HepG2 (cell line): ENCODE results near the gene CLMP. TPM values are rescaled to one million over a fixed set of nuclear protein-coding genes. Genes with fewer than 3 reads are reported as not detected.

Experiments
- GTF3A ChIP-seq: sonication (generic); formaldehyde crosslinking; conservative IDR thresholded peaks from 2 replicates; pipeline ENCODE4 v1.4.0; 2020; ENCODE audit warnings: mild to moderate bottlenecking, missing genetic modification reagents
- MATR3 ChIP-seq: sonication (generic); formaldehyde crosslinking; IDR thresholded peaks from 2 replicates; pipeline ENCODE4 v1.4.0; 2020; ENCODE audit warnings: missing genetic modification reagents
- SRSF9 ChIP-seq: fragments of 200-400 bp; formaldehyde crosslinking; IDR thresholded peaks from 2 replicates; pipeline ENCODE4 v1.6.1; 2018; ENCODE audit warnings: borderline replicate concordance, mild to moderate bottlenecking, low read depth, low read length; ENCODE audit not compliant: insufficient read depth, poor library complexity, severe bottlenecking
- polyA plus RNA-seq, 8 experiments: library from polyadenylated mRNA; depleted of rRNA in 3 of 8; stranded (reverse) in 7 of 8; unstranded in 1 of 8; fragments of >200 nt; fragmentation: Illumina TruSeq in 4 of 8; extraction: Trizol in 4 of 8; gene quantifications; 2 replicates each; pipeline versions ENCODE4 v1.2.1 to v1.2.3, GENCODE V29; 2011 to 2016; ENCODE audit warnings: low read depth in 4 of 8, missing spikeins in 1 of 8, mixed read lengths in 1 of 8; ENCODE audit not compliant: insufficient read depth in 1 of 8
- total RNA-seq, 5 experiments: library from RNA; depleted of rRNA; stranded (reverse); fragments of >200 nt; fragmentation: Illumina TruSeq; extraction: Trizol; gene quantifications; 2 replicates each; pipeline ENCODE4 v1.2.3, GENCODE V29; 2016; ENCODE audit warnings: low read depth in 1 of 5
- TF ChIP-seq, protein P1 (sequence below): sonication (generic); formaldehyde crosslinking; IDR thresholded peaks from 2 replicates; pipeline ENCODE4 v1.5.1; 2020; ENCODE audit warnings: mild to moderate bottlenecking, missing genetic modification reagents, borderline replicate concordance
- TF ChIP-seq, protein P2 (sequence below): sonication (generic); formaldehyde crosslinking; IDR thresholded peaks from 2 replicates; pipeline ENCODE4 v1.8.1; 2023; ENCODE audit warnings: mild to moderate bottlenecking, missing genetic modification reagents, borderline replicate concordance
- TF ChIP-seq, protein P3 (sequence below): sonication (generic); formaldehyde crosslinking; IDR thresholded peaks from 2 replicates; pipeline ENCODE4 v1.4.0; 2020; ENCODE audit warnings: mild to moderate bottlenecking, missing genetic modification reagents

Gene CLMP
- total and polyA plus RNA-seq, 2 of the 13 experiments (the other 11 are each of a cell fraction or from before 2014, with no cell fraction given): not detected

DNA sequence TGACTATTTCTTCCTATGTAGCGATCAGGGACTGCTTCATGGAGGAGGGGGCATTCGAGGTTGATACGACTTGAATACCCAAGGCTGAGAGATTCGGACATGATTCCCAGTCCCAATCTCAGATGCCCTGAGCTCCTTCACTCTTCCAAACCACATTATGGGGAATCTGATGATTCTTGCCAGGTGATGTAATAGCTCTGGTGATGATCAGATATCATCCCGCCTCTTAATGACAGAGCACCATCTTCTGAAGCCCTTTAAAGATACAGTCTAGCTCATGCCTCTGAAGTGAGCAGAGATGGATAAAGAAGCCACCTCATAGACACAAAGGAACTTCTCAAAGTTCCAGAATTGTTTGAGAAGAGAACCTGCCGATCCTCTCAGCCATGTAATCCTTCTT is 8.9 kb upstream of the CLMP start (continued):
- TF ChIP-seq, protein P1, sequence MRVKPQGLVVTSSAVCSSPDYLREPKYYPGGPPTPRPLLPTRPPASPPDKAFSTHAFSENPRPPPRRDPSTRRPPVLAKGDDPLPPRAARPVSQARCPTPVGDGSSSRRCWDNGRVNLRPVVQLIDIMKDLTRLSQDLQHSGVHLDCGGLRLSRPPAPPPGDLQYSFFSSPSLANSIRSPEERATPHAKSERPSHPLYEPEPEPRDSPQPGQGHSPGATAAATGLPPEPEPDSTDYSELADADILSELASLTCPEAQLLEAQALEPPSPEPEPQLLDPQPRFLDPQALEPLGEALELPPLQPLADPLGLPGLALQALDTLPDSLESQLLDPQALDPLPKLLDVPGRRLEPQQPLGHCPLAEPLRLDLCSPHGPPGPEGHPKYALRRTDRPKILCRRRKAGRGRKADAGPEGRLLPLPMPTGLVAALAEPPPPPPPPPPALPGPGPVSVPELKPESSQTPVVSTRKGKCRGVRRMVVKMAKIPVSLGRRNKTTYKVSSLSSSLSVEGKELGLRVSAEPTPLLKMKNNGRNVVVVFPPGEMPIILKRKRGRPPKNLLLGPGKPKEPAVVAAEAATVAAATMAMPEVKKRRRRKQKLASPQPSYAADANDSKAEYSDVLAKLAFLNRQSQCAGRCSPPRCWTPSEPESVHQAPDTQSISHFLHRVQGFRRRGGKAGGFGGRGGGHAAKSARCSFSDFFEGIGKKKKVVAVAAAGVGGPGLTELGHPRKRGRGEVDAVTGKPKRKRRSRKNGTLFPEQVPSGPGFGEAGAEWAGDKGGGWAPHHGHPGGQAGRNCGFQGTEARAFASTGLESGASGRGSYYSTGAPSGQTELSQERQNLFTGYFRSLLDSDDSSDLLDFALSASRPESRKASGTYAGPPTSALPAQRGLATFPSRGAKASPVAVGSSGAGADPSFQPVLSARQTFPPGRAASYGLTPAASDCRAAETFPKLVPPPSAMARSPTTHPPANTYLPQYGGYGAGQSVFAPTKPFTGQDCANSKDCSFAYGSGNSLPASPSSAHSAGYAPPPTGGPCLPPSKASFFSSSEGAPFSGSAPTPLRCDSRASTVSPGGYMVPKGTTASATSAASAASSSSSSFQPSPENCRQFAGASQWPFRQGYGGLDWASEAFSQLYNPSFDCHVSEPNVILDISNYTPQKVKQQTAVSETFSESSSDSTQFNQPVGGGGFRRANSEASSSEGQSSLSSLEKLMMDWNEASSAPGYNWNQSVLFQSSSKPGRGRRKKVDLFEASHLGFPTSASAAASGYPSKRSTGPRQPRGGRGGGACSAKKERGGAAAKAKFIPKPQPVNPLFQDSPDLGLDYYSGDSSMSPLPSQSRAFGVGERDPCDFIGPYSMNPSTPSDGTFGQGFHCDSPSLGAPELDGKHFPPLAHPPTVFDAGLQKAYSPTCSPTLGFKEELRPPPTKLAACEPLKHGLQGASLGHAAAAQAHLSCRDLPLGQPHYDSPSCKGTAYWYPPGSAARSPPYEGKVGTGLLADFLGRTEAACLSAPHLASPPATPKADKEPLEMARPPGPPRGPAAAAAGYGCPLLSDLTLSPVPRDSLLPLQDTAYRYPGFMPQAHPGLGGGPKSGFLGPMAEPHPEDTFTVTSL (CRISPR knock-in tag): no peak
- TF ChIP-seq, protein P2, sequence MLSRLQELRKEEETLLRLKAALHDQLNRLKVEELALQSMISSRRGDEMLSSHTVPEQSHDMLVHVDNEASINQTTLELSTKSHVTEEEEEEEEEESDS (CRISPR knock-in tag): no peak
- TF ChIP-seq GTF3A (CRISPR knock-in tag): no peak
- TF ChIP-seq, protein P3, sequence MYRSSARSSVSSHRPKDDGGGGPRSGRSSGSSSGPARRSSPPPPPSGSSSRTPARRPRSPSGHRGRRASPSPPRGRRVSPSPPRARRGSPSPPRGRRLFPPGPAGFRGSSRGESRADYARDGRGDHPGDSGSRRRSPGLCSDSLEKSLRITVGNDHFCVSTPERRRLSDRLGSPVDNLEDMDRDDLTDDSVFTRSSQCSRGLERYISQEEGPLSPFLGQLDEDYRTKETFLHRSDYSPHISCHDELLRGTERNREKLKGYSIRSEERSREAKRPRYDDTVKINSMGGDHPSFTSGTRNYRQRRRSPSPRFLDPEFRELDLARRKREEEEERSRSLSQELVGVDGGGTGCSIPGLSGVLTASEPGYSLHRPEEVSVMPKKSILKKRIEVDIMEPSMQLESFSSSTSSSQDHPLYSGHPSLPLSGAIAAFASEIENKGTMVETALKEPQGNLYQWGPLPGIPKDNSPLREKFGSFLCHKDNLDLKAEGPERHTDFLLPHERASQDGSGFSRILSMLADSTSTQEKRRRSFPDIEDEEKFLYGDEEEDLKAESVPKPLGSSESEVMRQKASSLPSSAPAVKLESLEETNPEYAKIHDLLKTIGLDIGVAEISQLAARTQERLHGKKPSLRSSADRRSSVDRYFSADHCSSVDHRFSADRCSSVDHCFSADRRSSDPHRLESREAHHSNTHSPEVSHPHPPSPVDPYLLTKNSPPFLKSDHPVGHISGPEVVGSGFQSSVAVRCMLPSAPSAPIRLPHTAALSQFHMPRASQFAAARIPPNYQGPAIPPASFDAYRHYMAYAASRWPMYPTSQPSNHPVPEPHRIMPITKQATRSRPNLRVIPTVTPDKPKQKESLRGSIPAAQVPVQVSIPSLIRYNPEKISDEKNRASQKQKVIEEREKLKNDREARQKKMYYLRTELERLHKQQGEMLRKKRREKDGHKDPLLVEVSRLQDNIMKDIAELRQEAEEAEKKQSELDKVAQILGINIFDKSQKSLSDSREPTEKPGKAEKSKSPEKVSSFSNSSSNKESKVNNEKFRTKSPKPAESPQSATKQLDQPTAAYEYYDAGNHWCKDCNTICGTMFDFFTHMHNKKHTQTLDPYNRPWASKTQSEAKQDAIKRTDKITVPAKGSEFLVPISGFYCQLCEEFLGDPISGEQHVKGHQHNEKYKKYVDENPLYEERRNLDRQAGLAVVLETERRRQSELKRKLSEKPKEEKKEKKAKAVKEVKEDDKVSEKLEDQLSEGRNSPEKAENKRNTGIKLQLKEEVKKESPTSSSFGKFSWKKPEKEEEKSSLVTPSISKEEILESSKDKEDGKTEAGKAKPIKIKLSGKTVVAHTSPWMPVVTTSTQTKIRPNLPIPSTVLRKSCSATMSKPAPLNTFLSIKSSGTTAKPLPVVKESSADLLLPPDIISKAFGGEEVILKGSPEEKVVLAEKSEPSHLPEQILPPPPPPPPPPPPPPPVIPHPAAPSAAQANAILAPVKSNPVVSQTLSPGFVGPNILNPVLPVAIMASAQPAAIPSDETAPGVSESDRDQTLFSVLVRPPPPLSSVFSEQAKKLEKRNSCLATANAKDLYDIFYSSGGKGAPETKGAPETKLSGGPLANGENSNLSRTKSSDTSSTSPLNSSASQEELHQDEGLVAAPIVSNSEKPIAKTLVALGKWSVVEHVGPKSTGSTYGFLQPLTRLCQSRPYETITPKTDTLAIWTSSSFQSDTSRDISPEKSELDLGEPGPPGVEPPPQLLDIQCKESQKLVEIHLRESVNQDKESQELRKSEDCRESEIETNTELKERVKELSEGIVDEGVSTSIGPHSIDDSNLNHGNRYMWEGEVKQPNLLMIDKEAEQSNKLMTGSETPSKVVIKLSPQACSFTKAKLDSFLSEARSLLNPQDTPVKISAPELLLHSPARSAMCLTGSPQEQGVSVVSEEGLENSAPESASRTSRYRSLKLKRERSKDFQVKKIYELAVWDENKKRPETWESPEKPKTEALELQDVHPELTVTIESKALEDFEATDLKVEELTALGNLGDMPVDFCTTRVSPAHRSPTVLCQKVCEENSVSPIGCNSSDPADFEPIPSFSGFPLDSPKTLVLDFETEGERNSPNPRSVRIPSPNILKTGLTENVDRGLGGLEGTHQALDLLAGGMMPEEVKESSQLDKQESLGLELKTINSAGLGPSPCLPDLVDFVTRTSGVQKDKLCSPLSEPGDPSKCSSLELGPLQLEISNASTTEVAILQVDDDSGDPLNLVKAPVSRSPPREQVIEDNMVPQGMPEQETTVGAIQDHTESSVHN (CRISPR knock-in tag): no peak
- no peak for TF ChIP-seq MATR3 (CRISPR knock-in tag)
- no peak for TF ChIP-seq SRSF9
- TF ChIP-seq, all 625 proteins: peak for 0
